Lung microvascular endothelial cell (primary cell): Measurements from ENCODE around the gene CCDC39. TPM values are rescaled to one million over a fixed set of nuclear protein-coding genes. Genes with fewer than 3 reads are reported as not detected.
"Not testable (repeated sequence)": the region's sequence is repeated elsewhere in the genome, so short reads cannot be mapped to it uniquely, and the experiment has no call there.

Source experiments
- DNase-seq, 2 donors: peaks; one replicate each; pipeline versions ENCODE4 v3.0.0 to v3.0.0-alpha.2; 2010; ENCODE audit warnings: low read depth in 2 of 2
- total RNA-seq: library from RNA; depleted of rRNA; stranded (reverse); fragments of >200 nt; gene quantifications from 2 replicates; pipeline ENCODE4 v1.2.1, GENCODE V29; 2014

Gene CCDC39
- total RNA-seq, 1 donor from 2014 or later, result not detected

- DNase-seq, result no peak
Observed at GRCh38 chr3:180624714-180625113, 54.6 kb downstream of the CCDC39 start.

- no peak for DNase-seq
Observed at GRCh38 chr3:180619723-180620122, 59.6 kb downstream of the CCDC39 start.

GRCh38 chr3:180618563-180618962 is 60.7 kb downstream of the CCDC39 start:
- DNase-seq, result not testable (repeated sequence)

GRCh38 chr3:180617049-180617448 is 62.2 kb downstream of the CCDC39 start:
- peak in 1 of 2 donors; percentile 24 for DNase-seq

- no peak for DNase-seq
Observed at GRCh38 chr3:180615954-180616353, 63.3 kb downstream of the CCDC39 start.

GRCh38 chr3:180612364-180612763 is 66.9 kb downstream of the CCDC39 start:
- no peak for DNase-seq

- DNase-seq, result no peak
Observed at GRCh38 chr3:180611006-180611405, 68.3 kb downstream of the CCDC39 start.

GRCh38 chr3:180601688-180602666 is 77.3 kb downstream of the CCDC39 start, which contains the start of gene TTC14:
Gene TTC14 (plus strand): TSS chr3:180602163. CDS start chr3:180602262, 99 bp downstream.
- DNase-seq, result peak; percentile 94 to 96

GRCh38 chr3:180600473-180600872 is 78.8 kb downstream of the CCDC39 start:
- DNase-seq, result no peak

GRCh38 chr3:180595559-180595935 is 83.7 kb downstream of the CCDC39 start:
- DNase-seq, result no peak

GRCh38 chr3:180594631-180595558 is 84.4 kb downstream of the CCDC39 start:
- DNase-seq, result peak; percentile 38 to 71

- not testable (repeated sequence) for DNase-seq
Observed at GRCh38 chr3:180593631-180594030, 85.7 kb downstream of the CCDC39 start.

GRCh38 chr3:180590396-180590795 is 88.9 kb downstream of the CCDC39 start:
- DNase-seq, result no peak

- DNase-seq, result no peak
Observed at GRCh38 chr3:180580934-180581333, 98.4 kb downstream of the CCDC39 start.

- no peak for DNase-seq
Observed at GRCh38 chr3:180575571-180575970, 103.7 kb downstream of the CCDC39 start.

GRCh38 chr3:180571831-180572598 is 107.3 kb downstream of the CCDC39 start:
- no peak for DNase-seq

- DNase-seq, result no peak
Observed at GRCh38 chr3:180570238-180570637, 109.1 kb downstream of the CCDC39 start.

GRCh38 chr3:180564676-180565075 is 114.6 kb downstream of the CCDC39 start:
- peak in 1 of 2 donors; percentile 3 for DNase-seq
